NCI-H446 treated with DMSO at 0.1 percent for 48 hours (cell line): ENCODE results near the gene NDE1.

ENCODE experiments used
- DNase-seq: peaks from one replicate; lab custom pipeline; 2025; lab: John Stamatoyannopoulos, UW

Gene NDE1

GRCh38 chr16:15739464-15739863 is 89.4 kb downstream of the NDE1 start:
- no peak for DNase-seq

GRCh38 chr16:15739950-15740349 is 89.9 kb downstream of the NDE1 start:
- no peak for DNase-seq

GRCh38 chr16:15741207-15741871 is 91.3 kb downstream of the NDE1 start:
- no peak for DNase-seq

- DNase-seq = no peak
Measured at GRCh38 chr16:15742716-15743115, 92.7 kb downstream of the NDE1 start.

GRCh38 chr16:15743657-15744056 is 93.6 kb downstream of the NDE1 start:
- no peak for DNase-seq

- DNase-seq = no peak
Measured at GRCh38 chr16:15746332-15746731, 96.3 kb downstream of the NDE1 start.

- DNase-seq = no peak
Measured at GRCh38 chr16:15747937-15748336, 97.9 kb downstream of the NDE1 start.

- no peak for DNase-seq
Measured at GRCh38 chr16:15748654-15749053, 98.6 kb downstream of the NDE1 start.

- DNase-seq = no peak
Measured at GRCh38 chr16:15749371-15749770, 99.3 kb downstream of the NDE1 start.

GRCh38 chr16:15749985-15750384 is 99.9 kb downstream of the NDE1 start:
- no peak for DNase-seq

- no peak for DNase-seq
Measured at GRCh38 chr16:15751940-15752339, 101.9 kb downstream of the NDE1 start.

- no peak for DNase-seq
Measured at GRCh38 chr16:15752717-15753488, 102.9 kb downstream of the NDE1 start.

- DNase-seq = no peak
Measured at GRCh38 chr16:15754821-15755534, 104.9 kb downstream of the NDE1 start.

GRCh38 chr16:15757077-15757386 is 107.0 kb downstream of the NDE1 start:
- DNase-seq = no peak

- DNase-seq = no peak
Measured at GRCh38 chr16:15757630-15758251, 107.7 kb downstream of the NDE1 start.

- DNase-seq = no peak
Measured at GRCh38 chr16:15759070-15759469, 109.0 kb downstream of the NDE1 start.

- DNase-seq = no peak
Measured at GRCh38 chr16:15760129-15760528, 110.1 kb downstream of the NDE1 start.

- DNase-seq = no peak
Measured at GRCh38 chr16:15764112-15764511, 114.1 kb downstream of the NDE1 start.

GRCh38 chr16:15765116-15765515 is 115.1 kb downstream of the NDE1 start:
- DNase-seq = no peak

- no peak for DNase-seq
Measured at GRCh38 chr16:15765880-15766279, 115.8 kb downstream of the NDE1 start.

- no peak for DNase-seq
Measured at GRCh38 chr16:15766918-15767317, 116.9 kb downstream of the NDE1 start.

GRCh38 chr16:15768201-15768600 is 118.2 kb downstream of the NDE1 start:
- no peak for DNase-seq

GRCh38 chr16:15769239-15769638 is 119.2 kb downstream of the NDE1 start:
- no peak for DNase-seq
